ENCODE data around the gene SON.

Gene SON

GRCh38 chr21:33543505-33544129 lies 779 bp downstream of the SON start:
- no peak for DNase-seq

GRCh38 chr21:33544451-33545195 lies 1.8 kb downstream of the SON start:
- DNase-seq, result no peak

- DNase-seq, result no peak
Measured at GRCh38 chr21:33546086-33546485, 3.2 kb downstream of the SON start.

GRCh38 chr21:33549848-33550771 lies 7.3 kb downstream of the SON start:
- DNase-seq, result no peak

- DNase-seq, result no peak
Measured at GRCh38 chr21:33550772-33551660, 8.2 kb downstream of the SON start.

- DNase-seq, result no peak
Measured at GRCh38 chr21:33551664-33552063, 8.8 kb downstream of the SON start.

- DNase-seq, result no peak
Measured at GRCh38 chr21:33552093-33552998, 9.5 kb downstream of the SON start.

- no peak for DNase-seq
Measured at GRCh38 chr21:33552999-33553598, 10.3 kb downstream of the SON start.

GRCh38 chr21:33554236-33554981 lies 11.6 kb downstream of the SON start:
- no peak for DNase-seq

GRCh38 chr21:33554982-33555344 lies 12.1 kb downstream of the SON start:
- no peak for DNase-seq

- DNase-seq, result no peak
Measured at GRCh38 chr21:33557447-33557846, 14.6 kb downstream of the SON start.

- no peak for DNase-seq
Measured at GRCh38 chr21:33558777-33559421, 16.1 kb downstream of the SON start.

- DNase-seq, result no peak
Measured at GRCh38 chr21:33559813-33560212, 17.0 kb downstream of the SON start.

GRCh38 chr21:33560965-33561364 lies 18.1 kb downstream of the SON start:
- no peak for DNase-seq

- DNase-seq, result no peak
Measured at GRCh38 chr21:33561373-33561772, 18.5 kb downstream of the SON start.

- no peak for DNase-seq
Measured at GRCh38 chr21:33562389-33562788, 19.6 kb downstream of the SON start.

GRCh38 chr21:33566514-33566913 lies 23.7 kb downstream of the SON start:
- no peak for DNase-seq

- no peak for DNase-seq
Measured at GRCh38 chr21:33567914-33568313, 25.1 kb downstream of the SON start.

GRCh38 chr21:33568448-33568847 lies 25.6 kb downstream of the SON start:
- DNase-seq, result no peak

GRCh38 chr21:33569991-33570390 lies 27.2 kb downstream of the SON start:
- no peak for DNase-seq
